Measurements from ENCODE around the gene KCNK4.

The KCNK4 gene

GRCh38 chr11:64278576-64279190, 12.4 kb upstream of the KCNK4 start:
- no peaks in the 10 kb centered on the region for H3K27me3 ChIP-seq (ENCODE audit: insufficient read depth, poor library complexity, severe bottlenecking)
- TF ChIP-seq, protein P1, sequence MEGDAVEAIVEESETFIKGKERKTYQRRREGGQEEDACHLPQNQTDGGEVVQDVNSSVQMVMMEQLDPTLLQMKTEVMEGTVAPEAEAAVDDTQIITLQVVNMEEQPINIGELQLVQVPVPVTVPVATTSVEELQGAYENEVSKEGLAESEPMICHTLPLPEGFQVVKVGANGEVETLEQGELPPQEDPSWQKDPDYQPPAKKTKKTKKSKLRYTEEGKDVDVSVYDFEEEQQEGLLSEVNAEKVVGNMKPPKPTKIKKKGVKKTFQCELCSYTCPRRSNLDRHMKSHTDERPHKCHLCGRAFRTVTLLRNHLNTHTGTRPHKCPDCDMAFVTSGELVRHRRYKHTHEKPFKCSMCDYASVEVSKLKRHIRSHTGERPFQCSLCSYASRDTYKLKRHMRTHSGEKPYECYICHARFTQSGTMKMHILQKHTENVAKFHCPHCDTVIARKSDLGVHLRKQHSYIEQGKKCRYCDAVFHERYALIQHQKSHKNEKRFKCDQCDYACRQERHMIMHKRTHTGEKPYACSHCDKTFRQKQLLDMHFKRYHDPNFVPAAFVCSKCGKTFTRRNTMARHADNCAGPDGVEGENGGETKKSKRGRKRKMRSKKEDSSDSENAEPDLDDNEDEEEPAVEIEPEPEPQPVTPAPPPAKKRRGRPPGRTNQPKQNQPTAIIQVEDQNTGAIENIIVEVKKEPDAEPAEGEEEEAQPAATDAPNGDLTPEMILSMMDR (IDR thresholded peaks at IDR 0.05; ENCODE audit: insufficient read depth, low read length) = no peak
- TF ChIP-seq POLR2AphosphoS5 (IDR thresholded peaks at IDR 0.05; ENCODE audit: low read depth) = no peak
- no peak overlapping the region for H3K27ac ChIP-seq (replicated peaks)
- no peak for DNase-seq (ENCODE audit: low read depth in 1 of 2, low spot score in 1 of 2)
- H3K4me3 ChIP-seq (replicated peaks; ENCODE audit: insufficient read depth, low read length) = no peak overlapping the region

DNA sequence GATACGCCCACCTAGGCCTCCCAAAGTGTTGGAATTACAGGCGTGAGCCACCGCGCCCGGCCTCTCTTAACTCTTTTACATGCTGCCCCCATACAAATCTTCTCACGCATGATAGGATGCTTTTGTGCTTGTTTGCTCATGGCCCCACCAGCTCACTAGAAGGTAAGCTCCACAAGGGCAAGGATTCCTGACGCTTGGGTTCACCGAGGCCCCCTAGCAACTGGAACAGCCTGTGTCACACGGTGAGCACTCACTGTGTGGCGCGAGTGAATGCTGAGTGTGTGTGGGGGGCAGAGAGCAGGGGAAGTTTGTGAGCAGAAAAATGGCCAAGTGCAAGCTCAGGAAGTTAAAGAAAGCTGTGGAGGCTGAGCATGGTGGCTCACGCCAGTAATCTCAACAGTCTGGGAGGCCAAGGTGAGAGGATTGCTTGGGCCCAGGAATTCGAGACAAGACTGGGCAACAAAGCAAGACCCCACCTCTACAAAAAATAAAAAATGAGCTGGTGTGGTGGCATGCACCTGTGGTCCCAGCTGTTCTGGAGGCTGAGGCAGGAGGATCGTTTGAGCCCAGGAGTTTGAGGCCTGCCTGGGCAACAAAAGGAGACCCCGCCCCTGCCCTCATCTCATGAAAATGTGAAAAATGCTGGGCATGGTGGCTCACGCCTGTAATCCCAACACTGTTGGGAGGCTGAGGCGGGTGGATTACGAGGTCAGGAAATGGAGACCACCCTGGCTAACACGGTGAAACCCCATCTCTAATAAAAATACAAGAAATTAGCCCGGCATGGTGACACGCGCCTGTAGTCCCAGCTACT, 8.9 kb upstream of the KCNK4 start:
- no peaks in the 10 kb centered on the region for H3K27me3 ChIP-seq (ENCODE audit: insufficient read depth, poor library complexity, severe bottlenecking)
- DNase-seq (ENCODE audit: low read depth in 1 of 2, low spot score in 1 of 2) = no peak
- no peak overlapping the region for H3K27ac ChIP-seq (replicated peaks)
- TF ChIP-seq, protein P1 (IDR thresholded peaks at IDR 0.05; ENCODE audit: insufficient read depth, low read length) = no peak
- TF ChIP-seq, protein P2, sequence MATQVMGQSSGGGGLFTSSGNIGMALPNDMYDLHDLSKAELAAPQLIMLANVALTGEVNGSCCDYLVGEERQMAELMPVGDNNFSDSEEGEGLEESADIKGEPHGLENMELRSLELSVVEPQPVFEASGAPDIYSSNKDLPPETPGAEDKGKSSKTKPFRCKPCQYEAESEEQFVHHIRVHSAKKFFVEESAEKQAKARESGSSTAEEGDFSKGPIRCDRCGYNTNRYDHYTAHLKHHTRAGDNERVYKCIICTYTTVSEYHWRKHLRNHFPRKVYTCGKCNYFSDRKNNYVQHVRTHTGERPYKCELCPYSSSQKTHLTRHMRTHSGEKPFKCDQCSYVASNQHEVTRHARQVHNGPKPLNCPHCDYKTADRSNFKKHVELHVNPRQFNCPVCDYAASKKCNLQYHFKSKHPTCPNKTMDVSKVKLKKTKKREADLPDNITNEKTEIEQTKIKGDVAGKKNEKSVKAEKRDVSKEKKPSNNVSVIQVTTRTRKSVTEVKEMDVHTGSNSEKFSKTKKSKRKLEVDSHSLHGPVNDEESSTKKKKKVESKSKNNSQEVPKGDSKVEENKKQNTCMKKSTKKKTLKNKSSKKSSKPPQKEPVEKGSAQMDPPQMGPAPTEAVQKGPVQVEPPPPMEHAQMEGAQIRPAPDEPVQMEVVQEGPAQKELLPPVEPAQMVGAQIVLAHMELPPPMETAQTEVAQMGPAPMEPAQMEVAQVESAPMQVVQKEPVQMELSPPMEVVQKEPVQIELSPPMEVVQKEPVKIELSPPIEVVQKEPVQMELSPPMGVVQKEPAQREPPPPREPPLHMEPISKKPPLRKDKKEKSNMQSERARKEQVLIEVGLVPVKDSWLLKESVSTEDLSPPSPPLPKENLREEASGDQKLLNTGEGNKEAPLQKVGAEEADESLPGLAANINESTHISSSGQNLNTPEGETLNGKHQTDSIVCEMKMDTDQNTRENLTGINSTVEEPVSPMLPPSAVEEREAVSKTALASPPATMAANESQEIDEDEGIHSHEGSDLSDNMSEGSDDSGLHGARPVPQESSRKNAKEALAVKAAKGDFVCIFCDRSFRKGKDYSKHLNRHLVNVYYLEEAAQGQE (IDR thresholded peaks at IDR 0.05; ENCODE audit: insufficient replicate concordance, low read depth) = no peak
- TF ChIP-seq POLR2AphosphoS5 (IDR thresholded peaks at IDR 0.05; ENCODE audit: low read depth) (no peak), GABPA (IDR thresholded peaks at IDR 0.05; ENCODE audit: low read depth) (no peak), SPI1 (IDR thresholded peaks at IDR 0.05; ENCODE audit: borderline replicate concordance, low read depth) (no peak)
- no peak overlapping the region for H3K4me3 ChIP-seq (replicated peaks; ENCODE audit: insufficient read depth, low read length)

DNA sequence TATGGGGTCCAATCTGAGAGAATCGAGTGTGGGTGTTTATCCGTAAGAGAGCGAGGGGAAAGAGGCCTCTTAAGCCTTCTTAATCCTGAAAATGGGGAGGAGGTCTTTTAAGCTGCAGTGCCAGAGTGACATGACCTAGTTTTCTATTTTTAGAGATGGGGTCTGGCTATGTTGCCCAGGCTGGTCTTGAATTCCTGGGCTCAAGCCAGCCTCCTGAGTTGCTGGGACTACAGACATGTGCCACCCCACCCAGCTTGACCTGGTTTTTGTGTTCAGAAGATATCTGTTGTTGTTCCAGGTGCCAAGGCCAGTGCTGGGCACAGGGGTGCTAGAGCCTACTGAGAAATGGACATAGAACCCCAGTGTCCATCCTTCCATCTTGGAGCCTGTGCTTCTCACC, 8.0 kb upstream of the KCNK4 start:
- no peak for DNase-seq (ENCODE audit: low read depth in 1 of 2, low spot score in 1 of 2)
- no peak for TF ChIP-seq GABPA (IDR thresholded peaks at IDR 0.05; ENCODE audit: low read depth)
- TF ChIP-seq, protein P1 (IDR thresholded peaks at IDR 0.05; ENCODE audit: insufficient read depth, low read length) = no peak
- TF ChIP-seq, protein P2 (IDR thresholded peaks at IDR 0.05; ENCODE audit: insufficient replicate concordance, low read depth) = no peak
- TF ChIP-seq SPI1 (IDR thresholded peaks at IDR 0.05; ENCODE audit: borderline replicate concordance, low read depth) = no peak
- no peak for TF ChIP-seq POLR2AphosphoS5 (IDR thresholded peaks at IDR 0.05; ENCODE audit: low read depth)
- no peaks in the 10 kb centered on the region for H3K27me3 ChIP-seq (ENCODE audit: insufficient read depth, poor library complexity, severe bottlenecking)
- H3K4me3 ChIP-seq (replicated peaks; ENCODE audit: insufficient read depth, low read length) = no peak overlapping the region
- H3K27ac ChIP-seq (replicated peaks) = no peak overlapping the region

Data from HL-60 (cell line).